HCT116 (cell line): Measurements from ENCODE around the gene SPHK1. TPM values are rescaled to one million over a fixed set of nuclear protein-coding genes. Genes with fewer than 3 reads are reported as not detected.

Experiments
- ATAC-seq: fragments of 200-7000 bp; cut with Tn5 transposase; 2 replicates; pipeline ENCODE4 v1.9.1; 2020; ENCODE audit warnings: mild to moderate bottlenecking, moderate library complexity
- BruUV-seq: library from RNA; stranded (reverse); fragments of 400-500 nt; replicated peaks from 2 replicates; lab custom pipeline; 2021; lab: Mats Ljungman, UMichigan
- CTCF ChIA-PET: fragments of 300-600 bp; sonication (Branson Sonifier 250); formaldehyde crosslinking; loops from one replicate; lab custom pipeline; 2021; ENCODE audit warnings: antibody characterized with exemption; lab: Charles Lee
- POLR2A ChIA-PET: fragments of 300-600, 350-600 bp; sonication (Branson Sonifier 250); formaldehyde crosslinking; loops from one replicate; lab custom pipeline; 2021; ENCODE audit warnings: antibody characterized with exemption; lab: Charles Lee
- RAD21 ChIA-PET, 2 experiments: fragments of 300-600 bp; sonication (Branson Sonifier 250); formaldehyde crosslinking; loops; one replicate each; lab custom pipeline; 2023; ENCODE audit warnings: low total read pairs in 2 of 2; ENCODE audit not compliant: uncharacterized antibody in 2 of 2, unreplicated experiment in 2 of 2, low non-redundant PET in 1 of 2; lab: Charles Lee
- DNase-seq: peaks from one replicate; pipeline ENCODE4 v3.0.0-alpha.2; 2010; ENCODE audit warnings: low read depth, low spot score
- H2AFZ ChIP-seq: fragments of 200-600 bp; shearing (Covaris generic), sonication (generic); 2 replicates; pipeline ENCODE4 v1.6.1; 2017; ENCODE audit warnings: low read depth, mixed run types, mixed read lengths, antibody characterized with exemption, low read length; ENCODE audit not compliant: poor library complexity, severe bottlenecking
- H3K27ac ChIP-seq: 2 replicates; pipeline ENCODE4 v1.5.1; 2012; ENCODE audit warnings: low read depth, low read length
- H3K27me3 ChIP-seq: fragments of 200-600 bp; sonication (generic); 2 replicates; pipeline ENCODE4 v1.6.1; 2016; ENCODE audit warnings: mixed run types, low read length, mixed read lengths; ENCODE audit not compliant: insufficient read depth
- H3K36me3 ChIP-seq, 2 experiments: fragments of 200-500 bp in 1 of 2; fragments of 200-600 bp in 1 of 2; sonication (Bioruptor generic) in 1 of 2; sonication (generic) in 1 of 2; 2 replicates each; pipeline versions ENCODE4 v1.5.1 to v1.6.1; 2014 to 2016; ENCODE audit warnings: low read length in 2 of 2, inconsistent platforms in 1 of 2, mixed read lengths in 1 of 2, mixed run types in 1 of 2; ENCODE audit not compliant: insufficient read depth in 2 of 2, control insufficient read depth in 1 of 2
- H3K4me1 ChIP-seq, 2 experiments: fragments of 200-600 bp in 1 of 2; sonication (generic) in 1 of 2; 2 replicates each; pipeline versions ENCODE4 v1.5.1 to v1.6.1; 2012 to 2017; ENCODE audit warnings: low read length in 2 of 2, inconsistent platforms in 1 of 2, mild to moderate bottlenecking in 1 of 2, mixed read lengths in 1 of 2, mixed run types in 1 of 2, moderate library complexity in 1 of 2; ENCODE audit not compliant: insufficient read depth in 2 of 2, control insufficient read depth in 1 of 2
- H3K4me2 ChIP-seq: fragments of 200-600 bp; sonication (generic); 2 replicates; pipeline ENCODE4 v1.6.1; 2017; ENCODE audit warnings: mixed run types, low read length, mixed read lengths
- H3K4me3 ChIP-seq, 2 experiments: fragments of 200-600 bp in 1 of 2; sonication (generic) in 1 of 2; replicated peaks in 1 of 2; 2 replicates each; pipeline ENCODE4 v1.5.1; 2011 to 2016; ENCODE audit warnings: low read length in 2 of 2, control low read depth in 1 of 2, low read depth in 1 of 2, mild to moderate bottlenecking in 1 of 2, mixed read lengths in 1 of 2, mixed run types in 1 of 2
- H3K79me2 ChIP-seq: fragments of 200-600 bp; sonication (generic); 2 replicates; pipeline ENCODE4 v1.6.1; 2017; ENCODE audit warnings: mild to moderate bottlenecking, mixed run types, low read length, moderate library complexity, mixed read lengths; ENCODE audit not compliant: insufficient read depth
- H3K9ac ChIP-seq: fragments of 200-600 bp; sonication (generic); 2 replicates; pipeline ENCODE4 v1.6.1; 2016; ENCODE audit warnings: low read length, mixed read lengths
- H3K9me2 ChIP-seq: fragments of 200-600 bp; sonication (generic), shearing (Covaris generic); 2 replicates; pipeline ENCODE4 v1.6.1; 2017; ENCODE audit warnings: mixed run types, mild to moderate bottlenecking, moderate library complexity; ENCODE audit not compliant: insufficient read depth
- H3K9me3 ChIP-seq, 2 experiments: fragments of 200-500 bp in 1 of 2; fragments of 200-600 bp in 1 of 2; sonication (Bioruptor generic) in 1 of 2; sonication (generic) in 1 of 2; 2 replicates each; pipeline ENCODE4 v1.6.1; 2014 to 2017; ENCODE audit warnings: low read length in 2 of 2, mixed read lengths in 2 of 2, inconsistent platforms in 1 of 2, low read depth in 1 of 2, mild to moderate bottlenecking in 1 of 2, mixed run types in 1 of 2, moderate library complexity in 1 of 2; ENCODE audit not compliant: control insufficient read depth in 1 of 2, insufficient read depth in 1 of 2
- H4K20me1 ChIP-seq: fragments of 200-600 bp; sonication (generic), shearing (Covaris generic); 2 replicates; pipeline ENCODE4 v1.6.1; 2017; ENCODE audit warnings: mixed run types, mild to moderate bottlenecking, moderate library complexity; ENCODE audit not compliant: insufficient read depth
- CBX3 ChIP-seq: IDR thresholded peaks from 2 replicates; pipeline ENCODE4 v1.6.1; 2012; ENCODE audit warnings: low read depth
- CEBPB ChIP-seq: IDR thresholded peaks from 2 replicates; pipeline ENCODE4 v1.6.1; 2012; ENCODE audit warnings: low read depth
- ELF1 ChIP-seq: IDR thresholded peaks from 2 replicates; pipeline ENCODE4 v1.6.1; 2012; ENCODE audit warnings: low read depth, borderline replicate concordance
- EZH2phosphoT487 ChIP-seq: fragments of 200-600 bp; IDR thresholded peaks from 2 replicates; pipeline ENCODE4 v1.6.1; 2018; ENCODE audit warnings: antibody characterized with exemption, borderline replicate concordance
- FOSL1 ChIP-seq: IDR thresholded peaks from 2 replicates; pipeline ENCODE4 v1.6.1; 2012; ENCODE audit warnings: low read depth
- JUND ChIP-seq: IDR thresholded peaks from 2 replicates; pipeline ENCODE4 v1.6.1; 2012
- POLR2A ChIP-seq: IDR thresholded peaks from 2 replicates; pipeline ENCODE4 v1.7.0; 2011; ENCODE audit warnings: borderline replicate concordance; ENCODE audit not compliant: insufficient read depth, insufficient read length; ENCODE audit errors: extremely low read depth
- POLR2AphosphoS5 ChIP-seq: IDR thresholded peaks from 2 replicates; pipeline ENCODE4 v1.6.1; 2011; ENCODE audit warnings: mild to moderate bottlenecking, low read depth, low read length, moderate library complexity
- RAD21 ChIP-seq: IDR thresholded peaks from 2 replicates; pipeline ENCODE4 v1.6.1; 2012; ENCODE audit warnings: low read depth, mild to moderate bottlenecking
- SIN3A ChIP-seq: IDR thresholded peaks from 2 replicates; pipeline ENCODE4 v1.6.1; 2012; ENCODE audit warnings: low read depth
- SP1 ChIP-seq: IDR thresholded peaks from 2 replicates; pipeline ENCODE4 v1.6.1; 2012; ENCODE audit warnings: low read depth
- SRF ChIP-seq: IDR thresholded peaks from 2 replicates; pipeline ENCODE4 v1.6.1; 2012; ENCODE audit warnings: low read depth
- TCF7L2 ChIP-seq: IDR thresholded peaks from 2 replicates; pipeline ENCODE4 v1.7.0; 2011; ENCODE audit warnings: borderline replicate concordance, inconsistent platforms; ENCODE audit not compliant: insufficient read depth, insufficient read length; ENCODE audit errors: extremely low read depth
- YY1 ChIP-seq: IDR thresholded peaks from 2 replicates; pipeline ENCODE4 v1.6.1; 2011; ENCODE audit warnings: low read length, low read depth, moderate library complexity, mild to moderate bottlenecking; ENCODE audit not compliant: insufficient replicate concordance; ENCODE audit errors: extremely low read depth
- ZFX ChIP-seq: fragments of 450-650 bp; IDR thresholded peaks from 2 replicates; pipeline ENCODE4 v1.6.1; 2017
- ZNF274 ChIP-seq: fragments of 200-500 bp; sonication (Bioruptor generic); IDR thresholded peaks from 2 replicates; pipeline ENCODE4 v1.6.1; 2014; ENCODE audit warnings: mild to moderate bottlenecking, low read depth, low read length, inconsistent platforms
- intact Hi-C: fragments of 100-400 bp; cut with micrococcal nuclease; formaldehyde crosslinking; loops from 2 replicates; pipeline ENCODE4 v1.10.0; 2022
- total RNA-seq: library from RNA; stranded (reverse); gene quantifications from one replicate; pipeline ENCODE4 v1.2.1, GENCODE V29; 2021; ENCODE audit not compliant: unreplicated experiment
- TF ChIP-seq, protein P1 (sequence below), 3 experiments: fragments of 200-600 bp in 1 of 3; sonication (generic) in 1 of 3; IDR thresholded peaks in 2 of 3; conservative IDR thresholded peaks in 1 of 3; 2 replicates each; pipeline ENCODE4 v1.5.1; 2012 to 2017; ENCODE audit warnings: low read depth in 2 of 3, low read length in 2 of 3, antibody characterized with exemption in 1 of 3, borderline replicate concordance in 1 of 3, control low read depth in 1 of 3, mild to moderate bottlenecking in 1 of 3, mixed read lengths in 1 of 3, mixed run types in 1 of 3, moderate library complexity in 1 of 3; ENCODE audit not compliant: insufficient read depth in 1 of 3
- TF ChIP-seq, protein P2 (sequence below): IDR thresholded peaks from 2 replicates; pipeline ENCODE4 v1.6.1; 2012
- TF ChIP-seq, protein P3 (sequence below): IDR thresholded peaks from 2 replicates; pipeline ENCODE4 v1.6.1; 2012
- TF ChIP-seq, protein P4 (sequence below): IDR thresholded peaks from 2 replicates; pipeline ENCODE4 v1.6.1; 2011; ENCODE audit warnings: mild to moderate bottlenecking, low read length, moderate library complexity; ENCODE audit not compliant: insufficient replicate concordance; ENCODE audit errors: extremely low read depth

SPHK1 gene
- total RNA-seq, 1 experiment from 2014 or later = 4.6 TPM

DNA sequence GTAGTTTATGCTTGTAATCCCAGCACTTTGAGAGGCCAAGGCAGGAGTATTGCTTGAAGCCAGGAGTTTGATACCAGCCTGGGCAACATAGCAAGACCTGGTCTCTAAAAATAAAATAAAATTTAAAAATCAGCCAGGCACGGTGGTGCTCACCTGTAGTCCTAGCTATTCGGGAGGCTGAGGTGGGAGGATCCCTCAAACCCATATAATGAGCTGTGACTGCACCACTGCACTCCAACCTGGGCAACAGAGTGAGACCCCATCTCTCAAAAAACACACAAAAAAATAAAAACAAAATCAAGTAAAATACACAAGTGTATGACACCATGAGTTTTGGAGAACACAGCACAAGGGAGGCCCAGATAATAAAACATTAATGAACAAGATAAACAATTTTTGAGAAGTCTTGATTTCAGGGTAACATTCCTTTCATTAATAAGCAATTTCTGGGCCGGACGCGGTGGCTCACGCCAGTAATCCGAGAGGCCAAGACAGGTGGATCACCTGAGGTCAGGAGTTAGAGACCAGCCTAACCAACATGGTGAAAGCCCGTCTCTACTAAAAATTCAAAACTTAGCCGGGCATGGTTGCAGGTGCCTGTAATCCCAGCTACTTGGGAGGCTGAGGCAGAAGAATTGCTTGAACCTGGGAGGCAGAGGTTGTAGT, 48.6 kb upstream of the SPHK1 start:
- no peak overlapping the region for H3K9ac ChIP-seq
- no peaks in the 10 kb centered on the region for H3K9me2 ChIP-seq
- peaks cover 4 to 6% of the 10 kb centered on the region in 2 experiments; a peak in 3 of 4 replicates for H3K36me3 ChIP-seq
- DNase-seq (no peak), ATAC-seq (no peak)
- H3K9me3 ChIP-seq = no peaks in the 10 kb centered on the region
- H4K20me1 ChIP-seq = no peaks in the 10 kb centered on the region
- RAD21 ChIA-PET = no interaction called here
- H3K79me2 ChIP-seq = peaks cover 48% of the 10 kb centered on the region
- CTCF ChIA-PET = no interaction called here
- no peak overlapping the region for H2AFZ ChIP-seq
- no TSS peak for BruUV-seq
- no peak overlapping the region for H3K27ac ChIP-seq
- POLR2A ChIA-PET = no interaction called here
- intact Hi-C loops = no loop called here
- TF ChIP-seq, protein P1, sequence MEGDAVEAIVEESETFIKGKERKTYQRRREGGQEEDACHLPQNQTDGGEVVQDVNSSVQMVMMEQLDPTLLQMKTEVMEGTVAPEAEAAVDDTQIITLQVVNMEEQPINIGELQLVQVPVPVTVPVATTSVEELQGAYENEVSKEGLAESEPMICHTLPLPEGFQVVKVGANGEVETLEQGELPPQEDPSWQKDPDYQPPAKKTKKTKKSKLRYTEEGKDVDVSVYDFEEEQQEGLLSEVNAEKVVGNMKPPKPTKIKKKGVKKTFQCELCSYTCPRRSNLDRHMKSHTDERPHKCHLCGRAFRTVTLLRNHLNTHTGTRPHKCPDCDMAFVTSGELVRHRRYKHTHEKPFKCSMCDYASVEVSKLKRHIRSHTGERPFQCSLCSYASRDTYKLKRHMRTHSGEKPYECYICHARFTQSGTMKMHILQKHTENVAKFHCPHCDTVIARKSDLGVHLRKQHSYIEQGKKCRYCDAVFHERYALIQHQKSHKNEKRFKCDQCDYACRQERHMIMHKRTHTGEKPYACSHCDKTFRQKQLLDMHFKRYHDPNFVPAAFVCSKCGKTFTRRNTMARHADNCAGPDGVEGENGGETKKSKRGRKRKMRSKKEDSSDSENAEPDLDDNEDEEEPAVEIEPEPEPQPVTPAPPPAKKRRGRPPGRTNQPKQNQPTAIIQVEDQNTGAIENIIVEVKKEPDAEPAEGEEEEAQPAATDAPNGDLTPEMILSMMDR (IDR thresholded peaks at IDR 0.05 in 2 of 3, conservative IDR thresholded peaks at IDR 0.05 in 1 of 3; ENCODE audit: borderline replicate concordance in 1 of 3, insufficient read depth in 1 of 3, low read depth in 2 of 3, low read length in 2 of 3) = no peak
- TF ChIP-seq FOSL1 (no peak), POLR2AphosphoS5 (no peak), POLR2A (no peak), CBX3 (no peak), TCF7L2 (no peak), SP1 (no peak), JUND (no peak), YY1 (no peak), EZH2phosphoT487 (no peak), ZFX (no peak), ZNF274 (no peak), SRF (no peak), SIN3A (no peak), CEBPB (no peak), RAD21 (no peak), ELF1 (no peak)
- TF ChIP-seq, protein P2, sequence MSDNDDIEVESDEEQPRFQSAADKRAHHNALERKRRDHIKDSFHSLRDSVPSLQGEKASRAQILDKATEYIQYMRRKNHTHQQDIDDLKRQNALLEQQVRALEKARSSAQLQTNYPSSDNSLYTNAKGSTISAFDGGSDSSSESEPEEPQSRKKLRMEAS = no peak
- TF ChIP-seq, protein P3, sequence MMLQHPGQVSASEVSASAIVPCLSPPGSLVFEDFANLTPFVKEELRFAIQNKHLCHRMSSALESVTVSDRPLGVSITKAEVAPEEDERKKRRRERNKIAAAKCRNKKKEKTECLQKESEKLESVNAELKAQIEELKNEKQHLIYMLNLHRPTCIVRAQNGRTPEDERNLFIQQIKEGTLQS = no peak
- TF ChIP-seq, protein P4, sequence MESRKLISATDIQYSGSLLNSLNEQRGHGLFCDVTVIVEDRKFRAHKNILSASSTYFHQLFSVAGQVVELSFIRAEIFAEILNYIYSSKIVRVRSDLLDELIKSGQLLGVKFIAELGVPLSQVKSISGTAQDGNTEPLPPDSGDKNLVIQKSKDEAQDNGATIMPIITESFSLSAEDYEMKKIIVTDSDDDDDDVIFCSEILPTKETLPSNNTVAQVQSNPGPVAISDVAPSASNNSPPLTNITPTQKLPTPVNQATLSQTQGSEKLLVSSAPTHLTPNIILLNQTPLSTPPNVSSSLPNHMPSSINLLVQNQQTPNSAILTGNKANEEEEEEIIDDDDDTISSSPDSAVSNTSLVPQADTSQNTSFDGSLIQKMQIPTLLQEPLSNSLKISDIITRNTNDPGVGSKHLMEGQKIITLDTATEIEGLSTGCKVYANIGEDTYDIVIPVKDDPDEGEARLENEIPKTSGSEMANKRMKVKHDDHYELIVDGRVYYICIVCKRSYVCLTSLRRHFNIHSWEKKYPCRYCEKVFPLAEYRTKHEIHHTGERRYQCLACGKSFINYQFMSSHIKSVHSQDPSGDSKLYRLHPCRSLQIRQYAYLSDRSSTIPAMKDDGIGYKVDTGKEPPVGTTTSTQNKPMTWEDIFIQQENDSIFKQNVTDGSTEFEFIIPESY = no peak
- H3K4me3 ChIP-seq = no peak overlapping the region
- H3K27me3 ChIP-seq = no peaks in the 10 kb centered on the region
- H3K4me1 ChIP-seq = no peaks in the 10 kb centered on the region
- H3K4me2 ChIP-seq = no peak overlapping the region
